HG03025 (cell line): Measurements from ENCODE around the gene RUBCN.
"Not testable (repeated sequence)": the region's sequence is repeated elsewhere in the genome, so short reads cannot be mapped to it uniquely, and the experiment has no call there.

ENCODE experiments used
- ATAC-seq: cut with Tn5 transposase; IDR thresholded peaks from one replicate; pipeline ENCODE4 v1.9.1; 2021; ENCODE audit warnings: mild to moderate bottlenecking, moderate library complexity; ENCODE audit not compliant: unreplicated experiment, low FRiP score

Gene RUBCN

DNA sequence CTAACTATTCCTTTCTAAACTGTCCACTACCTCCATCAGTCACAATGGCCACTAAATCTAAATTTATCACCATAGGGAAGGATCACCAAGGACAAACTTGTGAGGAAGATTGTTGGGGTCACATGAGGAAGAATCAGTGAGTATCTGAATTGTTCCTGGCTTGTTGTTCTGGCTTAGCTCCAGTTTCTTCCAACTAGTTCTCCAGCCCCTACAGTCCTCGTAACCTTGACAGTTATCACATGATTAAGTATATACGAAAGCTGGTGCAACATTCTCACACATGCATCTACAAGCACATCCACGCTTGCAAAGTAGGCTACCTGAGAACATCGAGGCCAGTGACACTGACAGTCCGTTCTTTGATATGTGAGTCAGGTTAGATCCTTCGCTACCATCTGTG, 46.0 kb downstream of the RUBCN start:
- ATAC-seq: no peak

DNA sequence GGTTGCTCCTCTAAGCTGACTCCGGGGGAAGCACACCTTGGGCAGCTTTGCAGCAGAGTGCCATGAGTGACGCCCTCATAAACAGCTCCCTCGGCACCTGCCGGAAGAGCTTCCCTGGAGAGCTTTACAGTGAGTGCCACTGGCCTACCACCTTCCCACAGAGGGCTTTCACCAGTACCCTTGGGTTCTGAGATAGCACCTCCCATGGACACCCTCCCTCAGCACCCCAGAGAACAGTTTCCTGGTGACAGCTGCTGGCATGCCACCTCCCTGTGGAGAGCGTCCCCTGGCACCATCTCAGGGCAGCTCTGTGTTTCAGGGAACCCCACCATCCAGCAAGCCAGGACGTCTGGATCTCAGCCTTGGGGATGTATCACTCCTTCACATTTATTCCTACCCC, 49.1 kb downstream of the RUBCN start:
- no peak for ATAC-seq

DNA sequence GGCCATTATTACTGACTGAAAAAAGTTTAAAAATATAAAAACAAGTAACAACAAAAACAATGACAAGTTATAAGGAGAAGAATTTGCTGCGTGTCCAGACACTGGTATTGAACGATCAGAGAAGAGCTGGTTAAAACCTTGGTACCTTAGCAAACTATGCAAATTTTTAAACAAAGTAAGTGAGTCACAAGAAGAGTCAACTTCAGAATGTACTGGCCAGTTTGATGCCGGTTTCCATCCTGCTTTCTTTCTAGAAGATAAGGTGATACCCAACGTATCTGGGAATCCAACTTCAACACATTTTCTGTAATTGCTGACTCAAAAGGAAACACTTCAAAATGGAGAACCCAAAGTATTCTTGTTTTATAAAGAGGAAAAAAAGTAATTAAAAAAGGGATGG, 49.8 kb downstream of the RUBCN start:
- ATAC-seq: no peak

DNA sequence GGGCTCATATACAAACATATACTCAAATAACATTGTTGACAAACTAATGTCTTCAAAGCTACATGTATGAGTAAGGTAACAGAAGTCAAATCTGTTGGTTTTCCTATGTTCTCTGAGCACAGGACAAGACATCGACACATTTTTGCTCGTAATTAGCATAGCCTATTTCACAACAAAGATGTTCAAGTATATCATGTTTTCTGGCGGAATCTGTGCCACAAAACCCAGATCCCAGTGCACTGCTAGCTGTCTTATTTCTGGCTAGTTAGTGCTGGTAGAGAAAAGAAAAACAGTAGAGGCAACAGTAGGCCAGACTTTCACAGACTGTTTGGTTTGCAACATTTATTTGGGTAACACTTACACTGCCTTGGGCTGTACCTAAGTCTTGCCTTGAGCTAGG, 51.2 kb downstream of the RUBCN start:
- ATAC-seq: no peak

DNA sequence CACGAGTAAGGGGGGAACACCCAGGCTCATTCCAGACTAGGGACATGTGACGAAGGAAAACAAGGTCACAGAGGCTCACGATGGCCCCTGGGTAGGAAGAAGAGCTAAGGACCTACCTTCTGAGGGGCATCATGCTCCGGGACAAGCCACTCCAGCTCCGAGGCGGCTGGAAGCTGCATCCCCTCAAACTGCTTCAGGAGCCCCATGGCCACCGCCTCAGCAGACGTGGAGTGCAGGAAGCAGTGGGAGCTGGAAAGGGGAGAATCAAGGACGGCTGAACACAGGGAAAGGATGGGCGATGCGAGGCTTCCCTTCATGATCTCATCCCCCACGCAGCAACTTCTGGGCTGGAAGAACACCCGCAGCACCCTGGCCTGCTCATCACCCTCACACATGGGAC, 53.5 kb downstream of the RUBCN start:
- ATAC-seq: no peak

DNA sequence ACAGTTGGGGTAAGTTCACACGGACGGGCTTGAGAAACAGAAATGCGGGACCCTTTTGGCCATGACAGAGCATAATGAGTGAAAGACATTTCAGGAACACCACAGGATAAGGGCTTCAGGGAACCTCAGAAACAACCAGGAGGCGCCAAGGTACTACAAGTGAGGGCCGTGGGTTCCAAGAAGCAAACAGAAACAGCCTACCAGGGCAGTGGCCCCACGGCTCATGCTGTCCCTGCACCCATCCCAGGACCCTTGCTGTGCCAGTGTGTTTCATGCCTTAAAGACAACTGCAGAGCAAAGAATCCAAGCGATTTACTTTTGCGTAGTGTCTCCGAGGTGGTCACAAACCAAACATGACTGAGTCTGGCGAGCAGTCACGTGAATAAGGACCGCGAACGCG, 54.0 kb downstream of the RUBCN start:
- no peak for ATAC-seq

DNA sequence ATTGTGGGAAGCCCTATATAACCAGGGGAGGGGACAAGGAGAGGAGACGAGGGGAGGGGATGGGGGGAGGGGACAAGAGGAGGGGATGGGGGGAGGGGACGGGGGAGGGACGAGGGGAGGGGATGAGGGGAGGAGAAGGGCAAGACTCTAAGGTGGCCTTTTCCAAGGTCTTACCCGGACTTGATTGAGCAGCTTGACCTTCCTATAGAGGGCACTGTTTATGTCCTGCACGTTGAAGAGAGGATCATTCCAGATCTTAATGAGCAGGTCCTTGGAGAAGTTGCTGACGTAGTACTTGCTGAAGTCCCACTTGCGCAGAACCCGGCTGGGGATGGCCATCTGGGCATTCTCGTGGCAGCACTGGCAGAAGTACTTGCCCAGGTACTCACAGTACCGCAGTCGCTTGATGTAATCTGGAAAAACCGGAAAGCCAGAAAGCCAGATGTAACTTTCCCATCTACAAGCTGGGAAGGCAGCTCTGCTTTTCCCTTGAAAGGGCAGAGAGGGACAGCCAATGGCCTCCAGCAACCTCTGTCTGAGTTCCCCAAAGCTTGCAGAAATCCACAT, 55.7 kb downstream of the RUBCN start:
- ATAC-seq: no peak

DNA sequence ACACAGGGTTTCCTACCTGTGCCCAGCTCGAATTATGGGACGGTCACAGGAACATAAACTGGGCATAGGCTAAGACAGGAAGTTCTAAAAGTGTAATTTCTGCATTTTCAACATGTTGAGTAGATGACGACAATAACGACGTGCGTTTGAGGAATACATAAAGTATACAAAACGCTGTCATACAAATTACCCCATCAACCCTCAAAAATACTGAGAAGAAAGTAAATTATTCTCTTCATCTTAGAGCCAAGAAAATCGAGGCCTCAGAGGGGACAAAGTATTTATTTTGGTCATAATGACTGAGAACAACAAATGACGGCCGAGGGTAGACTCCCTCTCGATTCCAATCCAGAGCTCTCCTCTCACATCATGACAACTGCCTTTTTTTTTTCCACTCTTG, 60.8 kb downstream of the RUBCN start:
- ATAC-seq: no peak

DNA sequence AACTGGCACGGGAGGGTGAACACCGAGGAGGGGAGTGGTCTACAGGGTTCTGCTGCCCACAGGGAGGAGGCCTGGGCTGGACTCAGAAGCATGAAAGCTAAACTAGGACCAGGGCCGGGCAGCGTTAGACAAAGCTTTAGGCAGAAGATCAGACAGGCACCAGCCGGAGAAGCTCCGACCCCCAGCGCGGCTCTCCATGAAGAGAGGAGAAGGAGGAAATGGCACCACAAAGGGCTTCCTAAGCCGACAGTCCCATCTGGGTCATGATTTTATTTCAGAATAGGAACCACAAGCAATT, 61.2 kb downstream of the RUBCN start:
- no peak for ATAC-seq

DNA sequence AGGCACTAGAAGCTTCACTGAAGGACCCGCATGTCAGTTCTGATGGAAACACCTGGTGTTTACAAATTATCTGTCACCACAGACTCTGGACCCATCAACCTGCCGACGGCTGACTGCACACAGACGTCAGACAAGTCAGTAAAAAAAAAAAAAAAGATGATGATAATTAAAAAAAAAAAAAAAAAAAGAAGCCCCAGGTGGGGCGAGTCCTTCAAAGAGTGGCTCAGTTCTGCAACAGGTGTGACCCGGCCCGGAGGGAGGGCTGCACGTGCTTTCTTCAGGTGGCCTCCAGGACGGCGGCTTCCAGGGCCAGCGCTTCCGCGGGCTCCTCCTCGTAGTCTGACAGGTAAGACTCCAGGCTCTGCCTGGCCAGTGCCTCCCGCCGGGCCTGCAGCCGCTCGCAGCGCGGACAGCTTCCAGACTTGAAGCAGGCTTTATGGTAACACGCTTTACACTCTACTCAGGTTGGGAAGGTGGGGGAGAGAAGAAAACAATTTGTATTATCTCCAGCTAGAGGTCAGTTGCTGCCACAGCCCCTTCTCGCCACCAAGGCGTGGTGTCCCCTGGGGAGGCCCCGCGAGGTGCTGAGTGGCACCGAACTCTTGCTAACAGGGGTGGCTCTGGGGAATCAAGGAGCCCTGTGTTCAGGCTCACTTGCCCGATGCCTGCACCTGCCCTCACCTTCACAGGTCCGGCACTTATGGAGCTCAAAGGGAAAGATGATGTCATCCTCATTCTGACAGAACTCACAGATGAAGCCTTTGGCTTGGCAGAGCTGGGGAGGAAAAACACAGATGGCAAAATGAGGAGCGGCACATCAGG, 61.8 kb downstream of the RUBCN start:
- no peak for ATAC-seq

DNA sequence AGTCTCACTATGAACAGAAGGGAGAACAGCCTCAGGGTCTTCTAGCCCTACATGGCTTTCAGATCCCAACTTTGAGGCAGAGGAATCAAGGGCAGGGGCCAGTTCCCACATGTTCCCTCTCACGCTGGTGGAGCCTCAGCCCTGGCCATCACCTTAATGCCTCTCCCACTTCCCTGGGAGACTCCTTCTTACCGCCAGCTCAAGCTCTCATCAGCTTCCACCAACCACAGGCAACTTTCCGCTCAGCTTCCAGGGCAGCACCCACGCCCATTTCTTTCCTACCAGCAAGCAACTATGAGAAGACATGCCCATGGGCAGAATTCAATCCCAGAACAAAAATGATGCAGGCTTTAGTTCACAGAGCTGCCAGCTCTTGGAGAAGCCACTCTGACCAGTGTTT, 63.5 kb downstream of the RUBCN start:
- ATAC-seq: no peak

DNA sequence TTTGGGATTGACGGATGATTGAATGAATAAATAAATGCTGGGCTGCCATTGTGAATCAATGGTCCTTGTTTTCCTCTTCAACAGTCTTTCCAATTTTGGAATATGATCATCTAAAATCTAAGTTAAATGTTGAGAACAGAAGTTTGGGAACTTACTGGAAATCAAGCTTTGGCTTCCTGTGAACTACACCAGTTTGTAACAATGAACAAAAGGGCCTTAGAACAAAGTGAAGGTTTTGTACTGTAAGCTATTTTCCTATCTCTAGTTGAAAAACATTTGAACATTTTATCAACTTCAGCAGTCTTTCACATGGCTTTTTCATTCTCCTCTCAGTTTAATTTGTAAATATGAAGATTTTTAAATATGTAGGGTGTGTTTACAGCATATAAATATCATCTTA, 66.3 kb downstream of the RUBCN start:
- no peak for ATAC-seq

DNA sequence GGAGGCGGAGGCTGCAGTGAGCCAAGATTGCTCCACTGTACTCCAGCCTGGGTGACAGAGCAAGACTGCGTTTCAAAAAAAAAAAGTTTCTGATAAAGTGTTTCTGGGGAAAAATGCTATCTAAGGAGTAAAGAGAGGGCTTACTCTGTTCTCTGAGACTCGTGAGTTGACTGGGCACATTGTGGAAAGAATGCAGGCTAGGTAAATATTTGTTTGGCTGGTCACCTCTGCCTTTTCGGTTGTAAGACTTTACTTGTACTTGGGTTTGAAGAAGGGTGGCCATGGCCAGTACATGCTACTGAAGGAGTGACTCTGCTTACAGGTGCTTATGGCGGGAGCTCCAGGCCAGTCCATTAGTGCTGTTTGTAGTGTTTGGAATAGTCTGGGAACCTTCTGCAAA, 68.7 kb downstream of the RUBCN start:
- ATAC-seq: no peak

DNA sequence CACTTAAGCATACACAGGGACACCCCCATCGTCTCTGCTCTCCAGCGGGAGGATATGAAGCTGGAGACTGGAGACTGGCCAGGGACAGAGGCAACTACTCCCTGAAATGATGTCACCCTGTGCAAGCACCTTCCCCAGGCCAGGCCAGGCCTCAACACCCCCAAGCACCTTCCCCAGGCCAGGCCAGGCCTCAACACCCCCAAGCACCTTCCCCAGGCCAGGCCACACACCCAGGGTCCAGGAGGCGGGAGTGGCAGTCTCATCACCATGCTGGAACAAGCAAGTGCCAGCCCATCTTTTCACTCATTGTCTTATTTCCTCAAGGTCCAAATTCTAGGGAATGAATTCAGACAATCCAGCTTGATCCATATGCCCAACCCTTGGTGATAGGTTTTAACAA, 69.4 kb downstream of the RUBCN start:
- ATAC-seq: not testable (repeated sequence)

DNA sequence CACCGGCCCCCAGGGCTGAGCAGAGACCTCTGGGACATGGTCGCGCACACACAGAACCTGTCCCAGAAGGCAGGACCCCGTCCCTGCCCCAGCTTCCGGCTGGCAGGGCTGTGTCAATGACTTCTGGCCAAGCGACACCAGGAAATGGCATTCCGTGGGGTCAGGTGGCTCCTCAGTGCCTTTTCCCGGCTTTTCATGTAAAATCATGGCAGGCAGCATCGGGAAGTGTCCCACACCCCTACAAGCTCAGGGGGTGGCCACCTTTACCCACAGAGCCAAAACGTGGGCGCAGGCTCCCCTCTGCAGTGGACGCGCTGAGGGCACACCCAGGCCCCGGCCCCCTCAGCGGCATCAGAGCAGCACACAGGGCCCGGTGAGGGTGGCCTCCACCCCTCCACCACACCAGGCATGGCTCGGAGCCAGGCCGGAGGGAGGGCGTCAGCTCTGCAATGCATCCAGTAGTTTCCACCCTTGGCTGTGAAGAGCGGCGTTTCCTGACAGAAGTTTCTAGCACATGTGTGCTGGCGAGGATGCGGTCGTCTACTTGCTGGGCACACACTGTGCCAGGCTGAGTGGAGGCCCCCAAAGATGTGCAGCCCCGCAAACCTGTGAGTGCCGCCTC, 70.4 kb downstream of the RUBCN start:
- ATAC-seq: not testable (repeated sequence)

DNA sequence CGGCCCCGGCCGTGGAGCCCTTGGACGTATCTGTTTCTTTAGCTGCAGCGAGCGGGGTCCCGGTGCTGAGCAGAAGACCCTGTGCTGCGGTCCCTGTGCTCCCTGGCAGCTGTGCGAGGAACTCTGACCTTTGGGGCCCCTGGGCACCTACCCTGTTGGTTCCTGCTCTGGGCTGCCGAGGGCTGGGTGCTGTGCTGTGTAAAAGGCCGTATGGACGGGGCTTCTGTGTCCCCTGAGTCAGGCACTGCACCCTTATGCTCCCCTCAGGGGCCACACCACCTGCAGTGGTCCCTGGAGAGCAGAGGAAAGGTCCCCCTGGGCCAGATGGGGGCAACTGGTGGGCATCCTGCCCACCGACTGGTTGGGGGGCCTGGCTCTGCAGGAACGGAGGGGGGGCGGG, 71.2 kb downstream of the RUBCN start:
- not testable (repeated sequence) for ATAC-seq

DNA sequence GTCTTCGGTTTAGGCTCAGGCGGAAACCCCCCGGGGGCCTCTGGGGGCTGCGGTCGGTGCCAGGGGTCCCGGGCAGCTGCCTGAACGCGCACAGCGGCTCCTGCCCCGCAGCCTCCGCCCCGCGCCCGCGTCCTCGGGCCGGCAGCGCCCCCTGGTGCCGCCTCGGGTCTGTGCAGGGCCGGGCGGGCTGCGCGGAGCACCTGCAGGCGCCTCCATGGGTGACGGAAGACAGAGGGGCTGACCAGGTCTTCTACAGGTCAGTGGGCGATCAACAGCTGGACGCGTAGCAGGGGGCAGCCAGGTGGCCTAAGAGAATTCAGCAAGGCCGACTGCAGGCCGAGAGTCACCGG, 71.6 kb downstream of the RUBCN start:
- ATAC-seq: peak; percentile 90

DNA sequence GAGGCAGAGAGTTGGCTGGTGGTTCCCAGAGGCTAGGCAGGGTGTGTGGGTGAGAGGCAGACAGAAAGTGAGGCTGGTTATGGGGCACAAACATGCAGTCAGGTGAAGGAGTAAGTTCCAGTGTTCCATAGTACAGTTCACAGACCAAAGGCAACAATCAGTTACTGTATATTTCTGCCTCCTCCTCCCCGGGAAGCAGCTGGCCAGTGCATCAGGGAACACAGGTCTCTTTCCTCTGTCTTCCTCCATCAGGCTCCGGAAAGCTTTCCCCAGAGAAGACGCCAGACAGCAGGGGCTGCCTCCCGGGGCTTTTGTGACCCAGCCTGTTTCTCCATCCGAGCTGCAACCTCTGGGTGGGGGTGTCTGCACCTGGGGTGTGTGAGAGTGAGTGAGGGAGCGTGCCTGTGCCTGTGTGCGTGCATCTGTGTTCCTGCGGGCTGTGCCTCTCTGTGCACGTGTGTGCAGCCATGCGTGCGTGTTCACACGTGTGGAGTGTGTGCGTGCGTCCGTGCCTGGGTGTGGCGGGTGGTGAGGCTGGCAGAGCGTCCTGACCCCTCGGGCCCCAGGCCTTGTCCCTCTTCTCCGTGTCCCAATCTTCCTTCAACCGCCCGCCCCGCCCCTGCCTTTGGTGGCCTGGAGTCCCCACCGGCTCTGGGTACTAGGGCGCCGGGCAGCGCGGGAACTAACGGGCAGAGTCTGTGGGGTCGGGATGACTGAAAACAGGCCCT, 72.1 kb downstream of the RUBCN start:
- ATAC-seq: peak; percentile 44

DNA sequence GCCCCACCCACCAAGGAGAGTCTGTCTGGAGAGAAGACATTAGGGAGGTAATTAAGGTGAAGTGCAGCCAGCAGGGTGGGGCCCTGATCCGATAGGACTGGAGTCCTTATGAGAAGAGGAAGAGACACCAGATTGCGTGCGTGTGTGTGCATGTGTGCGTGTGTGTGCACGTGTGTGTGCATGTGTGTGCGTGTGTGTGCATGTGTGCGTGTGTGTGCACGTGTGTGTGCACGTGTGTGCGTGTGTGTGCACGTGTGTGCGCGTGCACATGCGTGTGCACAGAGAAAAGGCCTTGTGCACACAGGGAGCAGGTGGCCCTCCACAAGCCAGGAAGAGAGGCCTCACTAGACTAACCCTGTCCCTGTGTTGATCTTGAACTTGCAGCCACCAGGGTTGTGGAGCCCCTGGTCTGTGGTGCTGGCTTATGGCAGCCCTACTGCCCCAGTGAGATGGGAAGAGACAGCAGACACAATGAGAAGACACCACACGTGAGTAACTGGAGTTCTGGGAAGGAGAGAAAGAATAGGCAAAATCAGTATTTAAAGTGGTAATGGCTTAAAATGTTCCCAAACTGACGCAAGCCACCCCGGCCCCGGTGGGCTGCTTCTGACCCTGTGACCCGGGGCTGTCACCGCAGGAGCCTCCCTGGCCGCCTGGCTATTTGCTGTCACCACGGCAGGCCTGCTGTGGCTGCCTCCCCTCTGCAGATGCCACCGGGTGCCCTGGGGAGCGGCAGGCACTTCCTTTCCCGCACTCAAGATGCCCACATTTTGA, 73.2 kb downstream of the RUBCN start:
- not testable (repeated sequence) for ATAC-seq

DNA sequence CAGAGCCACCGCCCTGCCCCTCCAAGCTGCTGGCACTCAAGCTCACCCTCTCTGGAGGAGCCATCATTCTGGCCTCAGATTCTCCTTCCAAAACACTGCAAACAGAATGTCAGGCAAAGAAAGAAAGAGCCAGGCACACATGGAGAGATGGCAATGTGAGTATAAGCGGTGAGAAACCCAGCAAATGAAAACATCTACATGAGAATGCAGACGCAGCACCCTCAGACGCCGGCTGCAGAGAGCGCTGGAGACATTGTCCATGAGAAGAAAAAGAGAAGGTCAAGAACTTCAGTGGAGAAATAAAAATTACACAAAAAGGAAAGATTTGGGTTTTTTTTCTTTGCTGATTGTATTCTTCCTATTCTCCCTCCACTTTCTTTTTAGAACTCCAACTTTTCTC, 74.4 kb downstream of the RUBCN start:
- ATAC-seq: not testable (repeated sequence)

DNA sequence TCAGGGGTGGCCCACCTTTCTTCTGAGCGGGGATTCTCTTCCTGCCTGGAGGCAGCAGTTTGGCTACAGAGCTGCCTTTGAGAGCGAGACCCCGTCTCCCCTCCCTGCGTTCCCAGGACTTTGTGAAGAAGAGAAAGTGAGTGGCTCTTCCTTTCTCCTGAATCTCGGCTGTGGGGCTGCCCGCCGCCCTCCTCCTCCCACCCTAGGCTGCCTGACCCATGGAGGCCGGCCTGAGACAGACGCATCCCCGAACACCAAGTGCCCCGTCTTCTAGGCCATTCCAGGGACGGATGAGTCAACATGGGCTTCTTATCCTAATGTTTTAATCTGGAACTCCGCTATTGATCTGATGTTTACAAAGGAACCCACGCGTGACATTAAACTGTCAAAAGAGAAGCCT, 74.8 kb downstream of the RUBCN start:
- ATAC-seq: not testable (repeated sequence)
